Placental pericyte (primary cell): ENCODE data around the gene ADGRV1. TPM values are rescaled to one million over a fixed set of nuclear protein-coding genes. Genes with fewer than 3 reads are reported as not detected.

Source experiments
- total RNA-seq: library from RNA; depleted of rRNA; stranded (reverse); fragments of >200 nt; gene quantifications from 2 replicates; pipeline ENCODE4 v1.2.3, GENCODE V29; 2012

Gene ADGRV1, protein sequence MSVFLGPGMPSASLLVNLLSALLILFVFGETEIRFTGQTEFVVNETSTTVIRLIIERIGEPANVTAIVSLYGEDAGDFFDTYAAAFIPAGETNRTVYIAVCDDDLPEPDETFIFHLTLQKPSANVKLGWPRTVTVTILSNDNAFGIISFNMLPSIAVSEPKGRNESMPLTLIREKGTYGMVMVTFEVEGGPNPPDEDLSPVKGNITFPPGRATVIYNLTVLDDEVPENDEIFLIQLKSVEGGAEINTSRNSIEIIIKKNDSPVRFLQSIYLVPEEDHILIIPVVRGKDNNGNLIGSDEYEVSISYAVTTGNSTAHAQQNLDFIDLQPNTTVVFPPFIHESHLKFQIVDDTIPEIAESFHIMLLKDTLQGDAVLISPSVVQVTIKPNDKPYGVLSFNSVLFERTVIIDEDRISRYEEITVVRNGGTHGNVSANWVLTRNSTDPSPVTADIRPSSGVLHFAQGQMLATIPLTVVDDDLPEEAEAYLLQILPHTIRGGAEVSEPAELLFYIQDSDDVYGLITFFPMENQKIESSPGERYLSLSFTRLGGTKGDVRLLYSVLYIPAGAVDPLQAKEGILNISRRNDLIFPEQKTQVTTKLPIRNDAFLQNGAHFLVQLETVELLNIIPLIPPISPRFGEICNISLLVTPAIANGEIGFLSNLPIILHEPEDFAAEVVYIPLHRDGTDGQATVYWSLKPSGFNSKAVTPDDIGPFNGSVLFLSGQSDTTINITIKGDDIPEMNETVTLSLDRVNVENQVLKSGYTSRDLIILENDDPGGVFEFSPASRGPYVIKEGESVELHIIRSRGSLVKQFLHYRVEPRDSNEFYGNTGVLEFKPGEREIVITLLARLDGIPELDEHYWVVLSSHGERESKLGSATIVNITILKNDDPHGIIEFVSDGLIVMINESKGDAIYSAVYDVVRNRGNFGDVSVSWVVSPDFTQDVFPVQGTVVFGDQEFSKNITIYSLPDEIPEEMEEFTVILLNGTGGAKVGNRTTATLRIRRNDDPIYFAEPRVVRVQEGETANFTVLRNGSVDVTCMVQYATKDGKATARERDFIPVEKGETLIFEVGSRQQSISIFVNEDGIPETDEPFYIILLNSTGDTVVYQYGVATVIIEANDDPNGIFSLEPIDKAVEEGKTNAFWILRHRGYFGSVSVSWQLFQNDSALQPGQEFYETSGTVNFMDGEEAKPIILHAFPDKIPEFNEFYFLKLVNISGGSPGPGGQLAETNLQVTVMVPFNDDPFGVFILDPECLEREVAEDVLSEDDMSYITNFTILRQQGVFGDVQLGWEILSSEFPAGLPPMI (N-terminal part only)
- 0.14 and 0.66 TPM in 2 replicates for total RNA-seq

DNA sequence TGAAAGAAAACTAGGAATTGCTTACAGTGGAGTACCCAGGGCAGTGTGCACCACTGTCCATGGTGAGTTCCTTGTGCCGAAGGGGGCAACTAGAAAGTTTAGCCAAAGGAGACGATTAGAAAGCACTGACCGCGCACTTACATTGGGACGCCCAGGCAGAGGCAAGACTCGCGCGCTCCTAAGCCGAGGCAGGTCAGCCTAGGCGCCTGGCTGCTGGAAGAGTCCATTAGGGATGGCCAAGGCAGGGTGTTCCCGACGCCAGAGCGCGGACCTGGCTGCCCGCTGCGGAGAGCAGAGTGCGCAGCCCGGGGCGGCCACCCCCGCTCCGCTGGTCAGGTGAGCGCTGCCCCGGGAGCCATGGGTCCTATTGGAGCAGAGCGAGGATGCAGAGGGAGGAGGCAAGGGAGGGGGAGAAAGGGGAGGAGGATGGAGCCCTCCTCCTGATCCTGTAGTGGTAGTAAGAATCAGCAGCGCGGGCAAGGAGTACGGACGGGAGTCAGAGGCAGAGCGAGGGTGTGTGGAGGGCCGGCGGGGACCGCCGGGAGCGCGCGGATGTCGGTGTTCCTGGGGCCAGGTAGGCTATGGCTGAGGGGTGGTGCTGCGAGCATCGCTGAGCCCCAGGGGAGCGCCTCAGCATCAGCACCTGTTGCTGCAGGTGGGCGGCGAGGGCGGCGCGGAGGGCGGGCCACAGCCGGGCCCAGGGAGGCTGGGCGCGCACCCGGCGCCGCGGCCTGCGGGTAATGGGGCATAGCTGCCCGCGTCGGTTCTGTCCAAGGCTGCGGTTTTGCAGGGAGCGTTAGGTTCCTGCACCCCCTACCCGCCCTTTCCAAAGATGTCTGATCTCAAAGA, at the start of gene ADGRV1:
TSS of gene ADGRV1 (plus strand) at position 454 of the 849 bp plus-strand sequence. CDS start at position 553, 99 bp downstream.

DNA sequence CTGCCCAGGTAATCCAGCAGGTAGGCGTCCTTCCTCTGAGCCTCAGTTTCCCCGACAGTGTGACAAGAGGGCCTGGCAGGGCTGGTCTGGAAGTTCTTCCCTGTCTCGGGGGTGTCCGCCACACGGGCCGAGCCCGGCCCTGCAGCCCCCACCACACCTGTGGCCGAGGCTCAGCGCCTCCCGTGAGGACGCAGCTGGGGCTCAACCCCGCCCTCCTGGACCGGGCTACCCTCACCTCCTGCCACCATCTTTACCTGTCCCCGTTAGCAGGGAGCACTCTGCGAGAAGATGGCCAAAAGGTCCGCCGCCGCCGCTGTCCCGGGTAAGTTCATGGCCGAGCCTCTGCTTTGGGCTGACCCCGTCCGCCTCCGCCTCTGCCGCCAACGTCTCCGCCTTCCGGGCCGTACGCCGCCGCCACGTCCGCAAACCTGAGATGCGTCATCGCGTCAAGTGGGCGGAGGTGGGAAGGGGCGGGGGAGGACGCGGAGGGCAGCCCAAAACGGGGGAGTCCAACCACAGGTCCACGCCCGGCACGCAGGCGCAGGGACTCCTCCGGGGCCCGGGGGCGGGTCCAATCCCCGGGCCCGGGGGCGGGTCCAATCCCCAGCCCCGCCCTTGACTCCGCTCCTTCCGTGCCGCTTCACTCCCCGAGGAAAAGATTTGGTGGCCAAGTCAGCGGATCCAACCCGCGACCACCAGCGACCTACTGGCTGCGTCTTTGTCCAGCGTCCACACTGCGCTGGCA, 29.2 kb upstream of the ADGRV1 start, which contains the start of gene LYSMD3:
TSS of gene LYSMD3 (minus strand) at position 391 of the 745 bp plus-strand sequence. CDS start 4,295 bp downstream, outside the sequence.

Other genes starting within 250 kb of the ADGRV1 start
- 6.6 and 10.3 TPM in 2 replicates for gene CETN3, start 149.0 kb upstream of the ADGRV1 start, total RNA-seq
- 3.9 and 5.2 TPM in 2 replicates for gene MBLAC2, start 84.0 kb upstream of the ADGRV1 start, total RNA-seq
- 1.1 and 5.0 TPM in 2 replicates for gene POLR3G, start 83.9 kb upstream of the ADGRV1 start, total RNA-seq
- 21.6 and 25.2 TPM in 2 replicates for gene LYSMD3, start 29.2 kb upstream of the ADGRV1 start, total RNA-seq